Nephron progenitor cell (in vitro differentiated cells): ENCODE data around the gene PYGB.
A peak's percentile ranks its signal among the peaks of the same experiment; 100 is the strongest.

ENCODE experiments used
- DNase-seq: peaks from one replicate; pipeline ENCODE4 v3.0.0; 2021
- H3K27ac Mint-ChIP-seq: 2 replicates; pipeline ENCODE4 v1.8.0; 2021; ENCODE audit warnings: mild to moderate bottlenecking, moderate library complexity, mixed read lengths
- H3K27me3 Mint-ChIP-seq: 2 replicates; pipeline ENCODE4 v1.8.0; 2021; ENCODE audit warnings: mild to moderate bottlenecking, low read depth, mixed read lengths; ENCODE audit not compliant: poor library complexity
- H3K36me3 Mint-ChIP-seq: 2 replicates; pipeline ENCODE4 v1.8.0; 2021; ENCODE audit warnings: low read depth, mixed read lengths
- H3K4me1 Mint-ChIP-seq: 2 replicates; pipeline ENCODE4 v1.8.0; 2021; ENCODE audit warnings: mixed read lengths
- H3K4me3 Mint-ChIP-seq: 2 replicates; pipeline ENCODE4 v1.8.0; 2021; ENCODE audit warnings: mild to moderate bottlenecking, moderate library complexity, mixed read lengths
- H3K9me3 Mint-ChIP-seq: 2 replicates; pipeline ENCODE4 v1.8.0; 2021; ENCODE audit warnings: mild to moderate bottlenecking, moderate library complexity, mixed read lengths
- TF ChIP-seq, protein P1 (sequence below): fragments of 200-600 bp; sonication (generic); IDR thresholded peaks from 2 replicates; pipeline ENCODE4 v1.5.0; 2021; ENCODE audit warnings: antibody characterized with exemption

PYGB gene

DNA sequence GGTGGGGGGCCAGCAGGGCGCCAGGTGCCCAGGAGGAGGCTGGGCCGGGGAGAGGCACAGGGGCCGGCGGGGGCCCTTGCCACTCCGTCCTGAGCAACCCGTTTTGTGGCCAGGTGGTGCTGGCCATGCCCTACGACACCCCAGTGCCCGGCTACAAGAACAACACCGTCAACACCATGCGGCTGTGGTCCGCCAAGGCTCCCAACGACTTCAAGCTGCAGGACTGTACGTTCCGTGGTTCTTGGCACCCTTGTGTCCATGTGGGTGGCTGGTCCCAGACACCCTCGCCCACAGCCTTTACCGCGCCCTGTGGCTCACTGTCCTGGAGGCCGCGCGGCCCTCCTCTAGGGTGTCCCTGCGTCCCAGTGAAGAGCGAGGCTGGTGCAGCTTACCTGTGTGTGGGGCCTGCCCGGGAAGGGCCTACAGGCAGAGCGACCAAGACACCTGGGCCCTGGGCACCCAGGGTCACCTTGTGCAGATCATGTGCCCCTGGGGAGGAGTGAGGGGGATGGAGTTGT is 28.7 kb downstream of the PYGB start:
- no peak for DNase-seq
- Mint-ChIP-seq H3K27me3 (no peaks in the 10 kb centered on the region), H3K9me3 (no peaks in the 10 kb centered on the region), H3K4me1 (no peaks in the 10 kb centered on the region), H3K27ac (no peak overlapping the region), H3K36me3 (peaks cover 15% of the 10 kb centered on the region), H3K4me3 (no peak overlapping the region)
- TF ChIP-seq, protein P1, sequence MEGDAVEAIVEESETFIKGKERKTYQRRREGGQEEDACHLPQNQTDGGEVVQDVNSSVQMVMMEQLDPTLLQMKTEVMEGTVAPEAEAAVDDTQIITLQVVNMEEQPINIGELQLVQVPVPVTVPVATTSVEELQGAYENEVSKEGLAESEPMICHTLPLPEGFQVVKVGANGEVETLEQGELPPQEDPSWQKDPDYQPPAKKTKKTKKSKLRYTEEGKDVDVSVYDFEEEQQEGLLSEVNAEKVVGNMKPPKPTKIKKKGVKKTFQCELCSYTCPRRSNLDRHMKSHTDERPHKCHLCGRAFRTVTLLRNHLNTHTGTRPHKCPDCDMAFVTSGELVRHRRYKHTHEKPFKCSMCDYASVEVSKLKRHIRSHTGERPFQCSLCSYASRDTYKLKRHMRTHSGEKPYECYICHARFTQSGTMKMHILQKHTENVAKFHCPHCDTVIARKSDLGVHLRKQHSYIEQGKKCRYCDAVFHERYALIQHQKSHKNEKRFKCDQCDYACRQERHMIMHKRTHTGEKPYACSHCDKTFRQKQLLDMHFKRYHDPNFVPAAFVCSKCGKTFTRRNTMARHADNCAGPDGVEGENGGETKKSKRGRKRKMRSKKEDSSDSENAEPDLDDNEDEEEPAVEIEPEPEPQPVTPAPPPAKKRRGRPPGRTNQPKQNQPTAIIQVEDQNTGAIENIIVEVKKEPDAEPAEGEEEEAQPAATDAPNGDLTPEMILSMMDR, result no peak

DNA sequence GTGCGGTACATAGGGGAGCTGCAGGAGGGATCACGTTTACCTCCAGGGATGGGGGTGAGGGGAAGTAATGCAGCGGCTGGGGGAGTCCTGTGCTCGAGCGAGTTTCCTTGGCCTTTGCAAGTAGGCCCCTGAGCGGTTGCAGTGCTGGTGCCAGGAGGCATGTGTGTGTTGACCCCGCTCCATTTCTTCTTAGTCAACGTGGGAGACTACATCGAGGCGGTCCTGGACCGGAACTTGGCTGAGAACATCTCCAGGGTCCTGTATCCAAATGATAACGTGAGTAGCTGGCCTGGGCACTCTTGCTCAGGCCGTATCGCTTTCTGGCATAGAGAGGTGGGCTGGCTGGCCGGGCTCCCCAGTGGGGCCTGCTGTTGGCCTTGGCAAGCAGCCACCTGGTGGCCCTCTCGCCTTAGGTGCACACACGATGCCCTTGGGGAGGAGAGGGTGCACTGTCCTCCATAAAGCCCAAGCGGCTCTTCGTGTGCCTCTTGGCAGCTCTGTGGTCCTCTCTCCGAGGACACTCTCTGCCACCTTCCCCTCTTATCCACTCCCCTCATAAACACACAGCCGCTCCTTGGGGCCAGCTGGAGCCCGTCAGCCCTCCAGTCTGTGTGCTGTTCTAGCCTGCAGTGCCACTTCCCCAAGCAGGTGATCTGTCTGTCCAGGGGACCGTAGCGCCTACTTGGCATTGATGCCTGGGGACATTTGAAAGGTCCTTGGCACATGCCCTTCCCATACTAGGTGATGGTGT is 29.3 kb downstream of the PYGB start:
- DNase-seq, result no peak
- peaks cover under 1% of the 10 kb centered on the region for H3K27me3 Mint-ChIP-seq
- H3K4me1 Mint-ChIP-seq, result no peaks in the 10 kb centered on the region
- peak overlapping the region; percentile 68 for H3K27ac Mint-ChIP-seq
- peaks cover 13% of the 10 kb centered on the region for H3K36me3 Mint-ChIP-seq
- H3K4me3 Mint-ChIP-seq, result no peak overlapping the region
- TF ChIP-seq, protein P1, result no peak
- no peaks in the 10 kb centered on the region for H3K9me3 Mint-ChIP-seq

DNA sequence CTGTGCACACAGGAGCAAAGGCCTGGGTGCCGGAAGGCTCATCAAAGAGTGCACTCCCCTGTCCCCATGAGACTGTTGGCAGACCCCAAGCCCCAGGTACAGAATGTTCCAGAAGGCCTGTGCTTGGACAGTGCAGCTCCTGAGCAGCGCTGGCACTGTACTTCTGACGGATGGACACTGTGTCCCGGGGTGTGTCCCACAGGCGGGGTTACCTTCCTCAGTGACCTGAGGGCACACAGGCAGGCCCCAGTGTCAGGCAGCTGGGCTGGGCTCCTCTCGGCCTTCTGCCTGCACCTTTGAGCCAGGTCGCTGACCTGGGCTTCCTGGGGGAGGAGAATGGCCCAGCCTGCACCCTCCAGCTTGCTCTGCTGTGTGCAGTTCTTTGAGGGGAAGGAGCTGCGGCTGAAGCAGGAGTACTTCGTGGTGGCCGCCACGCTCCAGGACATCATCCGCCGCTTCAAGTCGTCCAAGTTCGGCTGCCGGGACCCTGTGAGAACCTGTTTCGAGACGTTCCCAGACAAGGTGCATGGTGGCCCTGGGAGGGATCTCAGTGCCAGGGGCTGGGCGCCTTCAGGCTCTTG is 30.1 kb downstream of the PYGB start:
- Mint-ChIP-seq H3K4me1 (no peaks in the 10 kb centered on the region), H3K4me3 (no peak overlapping the region), H3K36me3 (peaks cover 11% of the 10 kb centered on the region), H3K9me3 (no peaks in the 10 kb centered on the region), H3K27ac (no peak overlapping the region), H3K27me3 (peaks cover 5% of the 10 kb centered on the region)
- TF ChIP-seq, protein P1, result no peak
- no peak for DNase-seq

DNA sequence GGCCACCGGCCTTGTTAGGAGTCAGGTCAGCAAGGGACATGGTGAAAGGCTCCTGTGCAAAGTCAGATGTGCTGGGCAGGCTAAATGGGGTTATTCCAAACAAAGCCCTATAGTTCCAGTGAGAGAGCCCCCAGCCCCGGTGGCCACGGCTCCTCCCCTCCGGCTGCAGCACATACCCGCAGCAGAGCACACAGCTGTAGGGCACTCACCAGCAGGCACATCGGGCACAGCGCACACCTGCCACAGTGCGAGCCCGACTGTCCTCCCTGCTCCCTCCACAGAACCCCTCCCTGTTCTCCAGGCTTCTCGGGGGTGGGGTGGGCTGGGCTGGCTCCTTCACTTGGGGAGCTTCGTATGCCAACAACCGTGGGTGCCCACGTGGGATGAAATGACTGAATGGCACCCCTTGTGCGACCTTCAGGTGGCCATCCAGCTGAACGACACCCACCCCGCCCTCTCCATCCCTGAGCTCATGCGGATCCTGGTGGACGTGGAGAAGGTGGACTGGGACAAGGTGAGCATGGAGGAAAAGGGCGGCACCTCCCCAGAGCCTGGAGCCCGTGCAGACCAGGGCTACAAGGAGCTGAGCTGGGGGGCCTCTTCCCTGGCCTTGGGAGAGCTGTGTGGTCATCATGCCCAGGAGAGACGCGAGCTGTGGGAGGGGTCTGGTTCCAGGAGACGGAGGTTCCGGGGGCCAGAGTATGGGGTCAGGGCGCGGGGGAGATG is 30.9 kb downstream of the PYGB start:
- H3K36me3 Mint-ChIP-seq, result peaks cover 12% of the 10 kb centered on the region
- H3K27ac Mint-ChIP-seq, result no peak overlapping the region

DNA sequence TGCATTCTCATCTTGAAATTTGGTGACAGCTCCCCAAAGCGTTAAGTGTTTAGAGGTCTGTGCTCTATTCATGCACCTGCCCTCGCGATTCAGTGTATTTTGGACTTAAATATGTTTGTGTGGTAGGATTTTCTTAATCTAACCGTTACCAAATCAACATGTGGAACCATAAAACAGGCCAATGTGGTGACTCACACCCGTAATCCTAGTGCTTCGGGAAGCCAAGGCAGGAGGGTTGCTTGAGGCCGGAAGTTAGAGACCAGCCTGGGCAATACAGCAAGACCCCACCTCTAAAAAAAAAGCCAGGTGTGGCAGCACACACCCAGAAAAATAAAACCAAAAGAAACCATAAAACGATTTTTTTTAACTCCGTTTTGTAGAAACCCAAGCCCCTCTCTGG is 31.5 kb downstream of the PYGB start:
- H3K27me3 Mint-ChIP-seq, result peaks cover 5% of the 10 kb centered on the region
- DNase-seq, result no peak

More for the DNA sequence above, 30.9 kb downstream of the PYGB start:
- Mint-ChIP-seq H3K4me1 (no peaks in the 10 kb centered on the region), H3K27me3 (peaks cover 5% of the 10 kb centered on the region), H3K9me3 (no peaks in the 10 kb centered on the region), H3K4me3 (no peak overlapping the region)
- TF ChIP-seq, protein P1, result no peak
- no peak for DNase-seq

More for the DNA sequence above, 31.5 kb downstream of the PYGB start:
- TF ChIP-seq, protein P1, result no peak
- H3K36me3 Mint-ChIP-seq, result peaks cover 12% of the 10 kb centered on the region
- H3K4me3 Mint-ChIP-seq, result no peak overlapping the region
- H3K4me1 Mint-ChIP-seq, result no peaks in the 10 kb centered on the region
- H3K27ac Mint-ChIP-seq, result no peak overlapping the region
- H3K9me3 Mint-ChIP-seq, result no peaks in the 10 kb centered on the region
